GM23338 (cell line): ENCODE data around the gene GDF7. TPM values are rescaled to one million over a fixed set of nuclear protein-coding genes. Genes with fewer than 3 reads are reported as not detected.

ENCODE experiments used
- ATAC-seq: fragments of 200-7000 bp; cut with Tn5 transposase; 3 replicates; pipeline ENCODE4 v1.9.1; 2020
- DNase-seq: peaks from one replicate; pipeline ENCODE4 v3.0.0-alpha.2; 2015; ENCODE audit warnings: low spot score
- H2AFZ ChIP-seq: fragments of 200-600 bp; sonication (generic); 2 replicates; pipeline ENCODE4 v1.8.0; 2016; ENCODE audit warnings: antibody characterized with exemption, mild to moderate bottlenecking, moderate library complexity
- H3F3A ChIP-seq: fragments of 200-600 bp; sonication (generic); replicated peaks from 2 replicates; pipeline ENCODE4 v1.8.0; 2017; ENCODE audit warnings: antibody characterized with exemption, mixed run types, low read depth
- H3K27ac ChIP-seq: fragments of 200-600 bp; sonication (generic); 2 replicates; pipeline ENCODE4 v1.6.1; 2016; ENCODE audit warnings: low read depth
- H3K27me3 ChIP-seq: fragments of 200-600 bp; sonication (generic); 2 replicates; pipeline ENCODE4 v1.8.0; 2016; ENCODE audit warnings: mild to moderate bottlenecking, mixed run types, moderate library complexity; ENCODE audit not compliant: insufficient read depth
- H3K36me3 ChIP-seq: fragments of 200-600 bp; sonication (generic); 2 replicates; pipeline ENCODE4 v1.8.0; 2016; ENCODE audit warnings: mild to moderate bottlenecking; ENCODE audit not compliant: insufficient read depth
- H3K4me1 ChIP-seq: fragments of 200-600 bp; sonication (generic); 2 replicates; pipeline ENCODE4 v1.8.0; 2016; ENCODE audit warnings: mild to moderate bottlenecking, moderate library complexity; ENCODE audit not compliant: insufficient read depth
- H3K4me2 ChIP-seq: fragments of 200-600 bp; sonication (generic); 2 replicates; pipeline ENCODE4 v1.7.1; 2017; ENCODE audit warnings: mixed run types
- H3K4me3 ChIP-seq: fragments of 200-600 bp; sonication (generic); 2 replicates; pipeline ENCODE4 v1.6.1; 2016; ENCODE audit warnings: mixed run types
- H3K79me2 ChIP-seq: fragments of 200-600 bp; sonication (generic); replicated peaks from 2 replicates; pipeline ENCODE4 v1.8.0; 2017; ENCODE audit warnings: mild to moderate bottlenecking; ENCODE audit not compliant: insufficient read depth
- H3K9me2 ChIP-seq: fragments of 200-600 bp; sonication (generic); 2 replicates; pipeline ENCODE4 v1.8.0; 2017; ENCODE audit not compliant: insufficient read depth
- H4K20me1 ChIP-seq: fragments of 200-600 bp; sonication (generic); replicated peaks from 2 replicates; pipeline ENCODE4 v1.8.0; 2017; ENCODE audit warnings: mild to moderate bottlenecking; ENCODE audit not compliant: insufficient read depth
- H3K27ac Mint-ChIP-seq: 2 replicates; pipeline ENCODE4 v1.8.0; 2020; ENCODE audit warnings: inconsistent platforms, mild to moderate bottlenecking, moderate library complexity, mixed read lengths
- H3K27me3 Mint-ChIP-seq: 3 replicates; pipeline ENCODE4 v1.8.0; 2022; ENCODE audit warnings: low read depth, mild to moderate bottlenecking, moderate library complexity, mixed read lengths, inconsistent platforms; ENCODE audit not compliant: insufficient read depth, poor library complexity
- H3K36me3 Mint-ChIP-seq: 3 replicates; pipeline ENCODE4 v1.8.0; 2021; ENCODE audit warnings: low read depth, mild to moderate bottlenecking, inconsistent platforms, moderate library complexity, mixed read lengths
- H3K4me1 Mint-ChIP-seq: 3 replicates; pipeline ENCODE4 v1.8.0; 2020; ENCODE audit warnings: mild to moderate bottlenecking, inconsistent platforms, mixed read lengths
- H3K4me3 Mint-ChIP-seq: 3 replicates; pipeline ENCODE4 v1.8.0; 2021; ENCODE audit warnings: moderate library complexity, mild to moderate bottlenecking, inconsistent platforms, mixed read lengths
- H3K9me3 Mint-ChIP-seq: 3 replicates; pipeline ENCODE4 v1.8.0; 2020; ENCODE audit warnings: moderate library complexity, mild to moderate bottlenecking, inconsistent platforms, mixed read lengths
- EZH2 ChIP-seq: fragments of 200-600 bp; sonication (generic); IDR thresholded peaks from one replicate; pipeline ENCODE4 v1.8.0; 2017; ENCODE audit warnings: antibody characterized with exemption, mild to moderate bottlenecking, low read depth; ENCODE audit not compliant: unreplicated experiment
- JUNB ChIP-seq: IDR thresholded peaks from one replicate; pipeline ENCODE4 v1.6.1; 2016; ENCODE audit warnings: antibody characterized with exemption; ENCODE audit not compliant: unreplicated experiment
- NANOG ChIP-seq: IDR thresholded peaks from 2 replicates; pipeline ENCODE4 v1.6.1; 2016; ENCODE audit warnings: antibody characterized with exemption, borderline replicate concordance
- POLR2AphosphoS5 ChIP-seq: IDR thresholded peaks from 2 replicates; pipeline ENCODE4 v1.6.1; 2016; ENCODE audit warnings: antibody characterized with exemption, low read depth
- STAT1 ChIP-seq: IDR thresholded peaks from one replicate; pipeline ENCODE4 v1.6.1; 2016; ENCODE audit warnings: antibody characterized with exemption; ENCODE audit not compliant: unreplicated experiment
- ZNF114 ChIP-seq: fragments of 250-450 bp; sonication (Bioruptor Pico); IDR thresholded peaks from 2 replicates; pipeline ENCODE4 v1.5.0; 2020; ENCODE audit warnings: mild to moderate bottlenecking, moderate library complexity
- ZNF331 ChIP-seq: fragments of 250-450 bp; sonication (Bioruptor Pico); IDR thresholded peaks from 2 replicates; pipeline ENCODE4 v1.5.0; 2020; ENCODE audit warnings: low read depth, mild to moderate bottlenecking, moderate library complexity
- polyA plus RNA-seq: library from polyadenylated mRNA; unstranded; fragments of >200 nt; fragmentation: Nextera tagmentation; extraction: Ambion mirVana; gene quantifications from 2 replicates; pipeline ENCODE4 v1.2.1, GENCODE V29; 2016
- total RNA-seq: library from RNA; depleted of rRNA; stranded (reverse); fragments of >200 nt; shearing (Covaris generic); gene quantifications from 2 replicates; pipeline ENCODE4 v1.2.3, GENCODE V29; 2014
- TF ChIP-seq, protein P1 (sequence below): IDR thresholded peaks from 2 replicates; pipeline ENCODE4 v1.6.1; 2016; ENCODE audit warnings: antibody characterized with exemption
- TF ChIP-seq, protein P2 (sequence below), 2 experiments: fragments of 200-600 bp in 1 of 2; sonication (generic) in 1 of 2; conservative IDR thresholded peaks; 2 replicates each; pipeline versions ENCODE4 v1.5.1 to v1.6.1; 2016 to 2017; ENCODE audit warnings: antibody characterized with exemption in 2 of 2, low read depth in 2 of 2, mild to moderate bottlenecking in 2 of 2, moderate library complexity in 1 of 2
- TF ChIP-seq, protein P3 (sequence below): IDR thresholded peaks from one replicate; pipeline ENCODE4 v1.6.1; 2018; ENCODE audit warnings: antibody characterized with exemption; ENCODE audit not compliant: unreplicated experiment

The GDF7 gene
- total and polyA plus RNA-seq, 2 experiments from 2014 or later, result 0.19 to 0.52 TPM

DNA sequence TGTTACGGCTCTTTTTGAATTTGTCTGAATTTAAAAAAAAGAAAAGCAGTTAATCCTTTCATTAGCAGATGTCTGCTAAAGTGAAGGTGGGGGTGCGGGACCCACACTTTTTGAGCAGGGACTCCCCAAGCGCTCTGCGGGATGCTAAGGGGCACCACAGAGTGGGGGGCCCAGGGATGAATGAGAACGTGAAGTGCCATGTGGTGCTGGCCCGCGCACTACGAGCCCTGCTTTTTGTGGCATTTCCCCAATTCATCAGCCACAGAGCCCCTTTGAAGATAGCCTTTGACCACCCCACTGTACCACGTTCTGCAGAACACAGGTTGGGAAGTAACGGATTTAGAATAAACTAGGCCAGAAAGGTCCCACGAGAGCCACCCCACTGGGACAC lies 44.7 kb upstream of the GDF7 start:
- Mint-ChIP-seq H3K36me3 (no peaks in the 10 kb centered on the region), H3K4me1 (peaks cover 6% of the 10 kb centered on the region; the same call in 2 of the 3 replicates), H3K27me3 (peaks cover 7% of the 10 kb centered on the region), H3K4me3 (no peak overlapping the region), H3K9me3 (no peaks in the 10 kb centered on the region), H3K27ac (no peak overlapping the region)
- DNase-seq (no peak), ATAC-seq (no peak)
- H3K36me3 ChIP-seq, result no peaks in the 10 kb centered on the region
- no peak overlapping the region for H3K4me3 ChIP-seq
- H4K20me1 ChIP-seq, result no peaks in the 10 kb centered on the region
- H3K4me2 ChIP-seq, result no peak overlapping the region
- no peaks in the 10 kb centered on the region for H3K79me2 ChIP-seq
- no peaks in the 10 kb centered on the region for H3K4me1 ChIP-seq
- H3K9me2 ChIP-seq, result no peaks in the 10 kb centered on the region
- H3F3A ChIP-seq, result no peaks in the 10 kb centered on the region
- no peak overlapping the region for H2AFZ ChIP-seq
- no peaks in the 10 kb centered on the region for H3K27me3 ChIP-seq
- TF ChIP-seq POLR2AphosphoS5, result no peak
- TF ChIP-seq, protein P1, sequence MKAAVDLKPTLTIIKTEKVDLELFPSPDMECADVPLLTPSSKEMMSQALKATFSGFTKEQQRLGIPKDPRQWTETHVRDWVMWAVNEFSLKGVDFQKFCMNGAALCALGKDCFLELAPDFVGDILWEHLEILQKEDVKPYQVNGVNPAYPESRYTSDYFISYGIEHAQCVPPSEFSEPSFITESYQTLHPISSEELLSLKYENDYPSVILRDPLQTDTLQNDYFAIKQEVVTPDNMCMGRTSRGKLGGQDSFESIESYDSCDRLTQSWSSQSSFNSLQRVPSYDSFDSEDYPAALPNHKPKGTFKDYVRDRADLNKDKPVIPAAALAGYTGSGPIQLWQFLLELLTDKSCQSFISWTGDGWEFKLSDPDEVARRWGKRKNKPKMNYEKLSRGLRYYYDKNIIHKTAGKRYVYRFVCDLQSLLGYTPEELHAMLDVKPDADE, result no peak
- TF ChIP-seq, protein P2, sequence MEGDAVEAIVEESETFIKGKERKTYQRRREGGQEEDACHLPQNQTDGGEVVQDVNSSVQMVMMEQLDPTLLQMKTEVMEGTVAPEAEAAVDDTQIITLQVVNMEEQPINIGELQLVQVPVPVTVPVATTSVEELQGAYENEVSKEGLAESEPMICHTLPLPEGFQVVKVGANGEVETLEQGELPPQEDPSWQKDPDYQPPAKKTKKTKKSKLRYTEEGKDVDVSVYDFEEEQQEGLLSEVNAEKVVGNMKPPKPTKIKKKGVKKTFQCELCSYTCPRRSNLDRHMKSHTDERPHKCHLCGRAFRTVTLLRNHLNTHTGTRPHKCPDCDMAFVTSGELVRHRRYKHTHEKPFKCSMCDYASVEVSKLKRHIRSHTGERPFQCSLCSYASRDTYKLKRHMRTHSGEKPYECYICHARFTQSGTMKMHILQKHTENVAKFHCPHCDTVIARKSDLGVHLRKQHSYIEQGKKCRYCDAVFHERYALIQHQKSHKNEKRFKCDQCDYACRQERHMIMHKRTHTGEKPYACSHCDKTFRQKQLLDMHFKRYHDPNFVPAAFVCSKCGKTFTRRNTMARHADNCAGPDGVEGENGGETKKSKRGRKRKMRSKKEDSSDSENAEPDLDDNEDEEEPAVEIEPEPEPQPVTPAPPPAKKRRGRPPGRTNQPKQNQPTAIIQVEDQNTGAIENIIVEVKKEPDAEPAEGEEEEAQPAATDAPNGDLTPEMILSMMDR (conservative IDR thresholded peaks at IDR 0.05; ENCODE audit: low read depth in 2 of 2), result no peak
- H3K27ac ChIP-seq, result no peak overlapping the region

DNA sequence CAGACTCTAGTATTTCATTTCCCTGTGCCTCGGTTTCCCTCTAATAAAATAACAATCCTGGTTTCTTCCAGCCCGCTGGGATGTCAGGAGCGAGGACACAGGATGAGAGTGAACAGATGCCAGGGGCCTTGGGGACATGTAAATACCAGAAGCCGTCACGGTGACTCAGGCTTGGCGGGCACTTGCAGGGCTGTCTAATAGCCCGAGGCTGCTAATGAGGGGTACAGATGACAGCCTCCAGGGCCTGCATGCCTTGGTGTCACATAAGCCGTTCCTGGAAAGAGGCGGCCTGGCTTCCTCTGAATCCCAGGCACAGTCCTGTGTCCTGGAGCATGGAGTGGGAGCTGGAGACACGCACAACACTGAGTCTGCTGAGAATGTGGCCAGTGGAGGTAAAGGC lies 44.2 kb upstream of the GDF7 start:
- H3K79me2 ChIP-seq, result no peaks in the 10 kb centered on the region
- H3K4me2 ChIP-seq, result no peak overlapping the region
- ATAC-seq, result no peak
- Mint-ChIP-seq H3K27ac (no peak overlapping the region), H3K9me3 (no peaks in the 10 kb centered on the region), H3K4me3 (no peak overlapping the region), H3K36me3 (no peaks in the 10 kb centered on the region), H3K4me1 (peaks cover 3% of the 10 kb centered on the region; the same call in 2 of the 3 replicates), H3K27me3 (peaks cover 7% of the 10 kb centered on the region)
- H3K27ac ChIP-seq, result no peak overlapping the region
- H2AFZ ChIP-seq, result no peak overlapping the region
- no peak for DNase-seq
- H3K27me3 ChIP-seq, result no peaks in the 10 kb centered on the region
- no peaks in the 10 kb centered on the region for H3K36me3 ChIP-seq
- H3K4me1 ChIP-seq, result no peaks in the 10 kb centered on the region
- H4K20me1 ChIP-seq, result no peaks in the 10 kb centered on the region
- H3K4me3 ChIP-seq, result no peak overlapping the region
- no peaks in the 10 kb centered on the region for H3K9me2 ChIP-seq
- H3F3A ChIP-seq, result no peaks in the 10 kb centered on the region
- TF ChIP-seq POLR2AphosphoS5 (no peak), ZNF114 (no peak), NANOG (no peak), JUNB (no peak), EZH2 (no peak), STAT1 (no peak), ZNF331 (CRISPR knock-in tag) (no peak)
- TF ChIP-seq, protein P3, sequence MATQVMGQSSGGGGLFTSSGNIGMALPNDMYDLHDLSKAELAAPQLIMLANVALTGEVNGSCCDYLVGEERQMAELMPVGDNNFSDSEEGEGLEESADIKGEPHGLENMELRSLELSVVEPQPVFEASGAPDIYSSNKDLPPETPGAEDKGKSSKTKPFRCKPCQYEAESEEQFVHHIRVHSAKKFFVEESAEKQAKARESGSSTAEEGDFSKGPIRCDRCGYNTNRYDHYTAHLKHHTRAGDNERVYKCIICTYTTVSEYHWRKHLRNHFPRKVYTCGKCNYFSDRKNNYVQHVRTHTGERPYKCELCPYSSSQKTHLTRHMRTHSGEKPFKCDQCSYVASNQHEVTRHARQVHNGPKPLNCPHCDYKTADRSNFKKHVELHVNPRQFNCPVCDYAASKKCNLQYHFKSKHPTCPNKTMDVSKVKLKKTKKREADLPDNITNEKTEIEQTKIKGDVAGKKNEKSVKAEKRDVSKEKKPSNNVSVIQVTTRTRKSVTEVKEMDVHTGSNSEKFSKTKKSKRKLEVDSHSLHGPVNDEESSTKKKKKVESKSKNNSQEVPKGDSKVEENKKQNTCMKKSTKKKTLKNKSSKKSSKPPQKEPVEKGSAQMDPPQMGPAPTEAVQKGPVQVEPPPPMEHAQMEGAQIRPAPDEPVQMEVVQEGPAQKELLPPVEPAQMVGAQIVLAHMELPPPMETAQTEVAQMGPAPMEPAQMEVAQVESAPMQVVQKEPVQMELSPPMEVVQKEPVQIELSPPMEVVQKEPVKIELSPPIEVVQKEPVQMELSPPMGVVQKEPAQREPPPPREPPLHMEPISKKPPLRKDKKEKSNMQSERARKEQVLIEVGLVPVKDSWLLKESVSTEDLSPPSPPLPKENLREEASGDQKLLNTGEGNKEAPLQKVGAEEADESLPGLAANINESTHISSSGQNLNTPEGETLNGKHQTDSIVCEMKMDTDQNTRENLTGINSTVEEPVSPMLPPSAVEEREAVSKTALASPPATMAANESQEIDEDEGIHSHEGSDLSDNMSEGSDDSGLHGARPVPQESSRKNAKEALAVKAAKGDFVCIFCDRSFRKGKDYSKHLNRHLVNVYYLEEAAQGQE, result no peak
- TF ChIP-seq, protein P2 (conservative IDR thresholded peaks at IDR 0.05; ENCODE audit: low read depth in 2 of 2), result no peak
- TF ChIP-seq, protein P1, result no peak
